ENCODE results near the gene TMEM129.

The TMEM129 gene

GRCh38 chr4:1743551-1743950 lies 22.4 kb upstream of the TMEM129 start:
- DNase-seq = no peak
- Mint-ChIP-seq H3K27me3 (no peaks in the 10 kb centered on the region), H3K4me1 (no peaks in the 10 kb centered on the region), H3K36me3 (ENCODE audit: low read depth) (peaks cover 26% of the 10 kb centered on the region), H3K4me3 (no peak overlapping the region), H3K27ac (no peak overlapping the region), H3K9me3 (peaks cover 4% of the 10 kb centered on the region)
- ATAC-seq = no peak

- Mint-ChIP-seq H3K36me3 (ENCODE audit: low read depth) (peaks cover 48% of the 10 kb centered on the region), H3K27me3 (no peaks in the 10 kb centered on the region), H3K4me1 (no peaks in the 10 kb centered on the region), H3K4me3 (no peak overlapping the region), H3K9me3 (peaks cover 4% of the 10 kb centered on the region), H3K27ac (no peak overlapping the region)
- no peak for ATAC-seq
- no peak for DNase-seq
Measured at GRCh38 chr4:1741208-1741607, 20.1 kb upstream of the TMEM129 start.

GRCh38 chr4:1740021-1740545 lies 19.0 kb upstream of the TMEM129 start:
- Mint-ChIP-seq H3K27ac (no peak overlapping the region), H3K9me3 (peaks cover 4% of the 10 kb centered on the region), H3K4me3 (no peak overlapping the region), H3K4me1 (no peaks in the 10 kb centered on the region), H3K27me3 (no peaks in the 10 kb centered on the region), H3K36me3 (ENCODE audit: low read depth) (peaks cover 56% of the 10 kb centered on the region)
- no peak for ATAC-seq
- no peak for DNase-seq

- peaks cover 4% of the 10 kb centered on the region for H3K9me3 Mint-ChIP-seq
- DNase-seq (no peak), ATAC-seq (no peak)
- no peak overlapping the region for H3K27ac Mint-ChIP-seq
- no peaks in the 10 kb centered on the region for H3K27me3 Mint-ChIP-seq
- H3K4me1 Mint-ChIP-seq = no peaks in the 10 kb centered on the region
- H3K36me3 Mint-ChIP-seq (ENCODE audit: low read depth) = peaks cover 60% of the 10 kb centered on the region
- no peak overlapping the region for H3K4me3 Mint-ChIP-seq
Measured at GRCh38 chr4:1739358-1739757, 18.2 kb upstream of the TMEM129 start.

- no peak for DNase-seq
- Mint-ChIP-seq H3K4me3 (peak overlapping the region; percentile 17), H3K27ac (no peak overlapping the region), H3K4me1 (no peaks in the 10 kb centered on the region), H3K9me3 (peaks cover 4% of the 10 kb centered on the region), H3K36me3 (ENCODE audit: low read depth) (peaks cover 60% of the 10 kb centered on the region), H3K27me3 (no peaks in the 10 kb centered on the region)
- ATAC-seq = no peak
Measured at GRCh38 chr4:1738410-1738809, 17.3 kb upstream of the TMEM129 start.

GRCh38 chr4:1737666-1738065 lies 16.5 kb upstream of the TMEM129 start:
- H3K9me3 Mint-ChIP-seq = peaks cover 4% of the 10 kb centered on the region
- no peaks in the 10 kb centered on the region for H3K27me3 Mint-ChIP-seq
- no peak overlapping the region for H3K27ac Mint-ChIP-seq
- ATAC-seq = no peak
- no peaks in the 10 kb centered on the region for H3K4me1 Mint-ChIP-seq
- H3K4me3 Mint-ChIP-seq = no peak overlapping the region
- peaks cover 67% of the 10 kb centered on the region for H3K36me3 Mint-ChIP-seq (ENCODE audit: low read depth)
- DNase-seq = no peak

- no peak for DNase-seq
- Mint-ChIP-seq H3K27ac (no peak overlapping the region), H3K36me3 (ENCODE audit: low read depth) (peaks cover 69% of the 10 kb centered on the region), H3K4me1 (no peaks in the 10 kb centered on the region), H3K4me3 (no peak overlapping the region), H3K27me3 (no peaks in the 10 kb centered on the region), H3K9me3 (peaks cover 4% of the 10 kb centered on the region)
- ATAC-seq = no peak
Measured at GRCh38 chr4:1736812-1737211, 15.7 kb upstream of the TMEM129 start.

GRCh38 chr4:1735215-1735614 lies 14.1 kb upstream of the TMEM129 start:
- DNase-seq (no peak), ATAC-seq (no peak)
- H3K4me1 Mint-ChIP-seq = peaks cover 11% of the 10 kb centered on the region
- H3K4me3 Mint-ChIP-seq = no peak overlapping the region
- peaks cover 68% of the 10 kb centered on the region for H3K36me3 Mint-ChIP-seq (ENCODE audit: low read depth)
- H3K27ac Mint-ChIP-seq = no peak overlapping the region
- peaks cover 4% of the 10 kb centered on the region for H3K9me3 Mint-ChIP-seq
- no peaks in the 10 kb centered on the region for H3K27me3 Mint-ChIP-seq

GRCh38 chr4:1732911-1733310 lies 11.8 kb upstream of the TMEM129 start:
- Mint-ChIP-seq H3K4me3 (no peak overlapping the region), H3K27ac (no peak overlapping the region)
- ATAC-seq = no peak

GRCh38 chr4:1731180-1731579 lies 10.1 kb upstream of the TMEM129 start:
- no peak overlapping the region for H3K27ac Mint-ChIP-seq
- peaks cover 31% of the 10 kb centered on the region for H3K4me1 Mint-ChIP-seq
- H3K36me3 Mint-ChIP-seq (ENCODE audit: low read depth) = peaks cover 63% of the 10 kb centered on the region
- H3K4me3 Mint-ChIP-seq = no peak overlapping the region
- no peaks in the 10 kb centered on the region for H3K27me3 Mint-ChIP-seq
- no peaks in the 10 kb centered on the region for H3K9me3 Mint-ChIP-seq
- peak; percentile 84 for ATAC-seq
- no peak for DNase-seq

More at GRCh38 chr4:1732911-1733310, 11.8 kb upstream of the TMEM129 start:
- H3K36me3 Mint-ChIP-seq (ENCODE audit: low read depth) = peaks cover 65% of the 10 kb centered on the region
- H3K27me3 Mint-ChIP-seq = no peaks in the 10 kb centered on the region
- peaks cover 18% of the 10 kb centered on the region for H3K4me1 Mint-ChIP-seq
- no peaks in the 10 kb centered on the region for H3K9me3 Mint-ChIP-seq
- DNase-seq = no peak

GRCh38 chr4:1730532-1731135 lies 9.5 kb upstream of the TMEM129 start:
- H3K4me1 Mint-ChIP-seq = peaks cover 35% of the 10 kb centered on the region
- DNase-seq (no peak), ATAC-seq (no peak)
- H3K36me3 Mint-ChIP-seq (ENCODE audit: low read depth) = peaks cover 65% of the 10 kb centered on the region
- H3K9me3 Mint-ChIP-seq = no peaks in the 10 kb centered on the region
- H3K27me3 Mint-ChIP-seq = no peaks in the 10 kb centered on the region
- H3K27ac Mint-ChIP-seq = no peak overlapping the region
- no peak overlapping the region for H3K4me3 Mint-ChIP-seq

GRCh38 chr4:1728061-1728980 lies 7.2 kb upstream of the TMEM129 start:
- H3K4me1 Mint-ChIP-seq = peaks cover 54% of the 10 kb centered on the region
- H3K9me3 Mint-ChIP-seq = no peaks in the 10 kb centered on the region
- DNase-seq (no peak), ATAC-seq (no peak)
- peaks cover 64% of the 10 kb centered on the region for H3K36me3 Mint-ChIP-seq (ENCODE audit: low read depth)
- no peak overlapping the region for H3K4me3 Mint-ChIP-seq
- no peak overlapping the region for H3K27ac Mint-ChIP-seq
- H3K27me3 Mint-ChIP-seq = no peaks in the 10 kb centered on the region

GRCh38 chr4:1727117-1728031 lies 6.3 kb upstream of the TMEM129 start:
- H3K4me1 Mint-ChIP-seq = peaks cover 63% of the 10 kb centered on the region
- no peak overlapping the region for H3K4me3 Mint-ChIP-seq
- ATAC-seq = no peak
- DNase-seq = no peak
- H3K36me3 Mint-ChIP-seq (ENCODE audit: low read depth) = peaks cover 63% of the 10 kb centered on the region
- no peaks in the 10 kb centered on the region for H3K27me3 Mint-ChIP-seq
- H3K9me3 Mint-ChIP-seq = no peaks in the 10 kb centered on the region
- no peak overlapping the region for H3K27ac Mint-ChIP-seq
